CD4-positive, CD25-positive, alpha-beta regulatory T cell (primary cell): ENCODE data around the gene ZNF474. TPM values are rescaled to one million over a fixed set of nuclear protein-coding genes. Genes with fewer than 3 reads are reported as not detected.

ENCODE experiments used
- ATAC-seq, 2 donors: fragments of 150-1000 bp; cut with Tn5 transposase; one replicate each; pipeline ENCODE4 v1.10.0; 2021; ENCODE audit warnings: low read depth in 2 of 2, moderate number of reproducible peaks in 2 of 2, moderate library complexity in 1 of 2
- DNase-seq, 3 donors: peaks; one replicate each; pipeline versions ENCODE4 v3.0.0 to v3.0.0-alpha.2; 2012 to 2022; ENCODE audit warnings: mixed read lengths in 1 of 3
- H3K27ac ChIP-seq: one replicate; pipeline ENCODE4 v1.7.0; 2013; ENCODE audit warnings: mild to moderate bottlenecking, low read length; ENCODE audit not compliant: insufficient read depth, poor library complexity, severe bottlenecking
- H3K27me3 ChIP-seq: one replicate; pipeline ENCODE4 v1.7.0; 2013; ENCODE audit warnings: low read length; ENCODE audit not compliant: control insufficient read depth, insufficient read depth
- H3K36me3 ChIP-seq: one replicate; pipeline ENCODE4 v1.7.0; 2013; ENCODE audit warnings: mild to moderate bottlenecking, low read length, moderate library complexity; ENCODE audit not compliant: control insufficient read depth, insufficient read depth
- H3K4me1 ChIP-seq: 2 replicates; pipeline ENCODE4 v1.7.0; 2013; ENCODE audit warnings: mild to moderate bottlenecking, low read length; ENCODE audit not compliant: insufficient read depth, control insufficient read depth, poor library complexity, severe bottlenecking
- H3K4me3 ChIP-seq: one replicate; pipeline ENCODE4 v1.7.0; 2013; ENCODE audit warnings: low read depth, mild to moderate bottlenecking, low read length, moderate library complexity
- H3K9me3 ChIP-seq, 2 experiments: 1 replicate in 1 of 2; 2 replicates in 1 of 2; pipeline ENCODE4 v1.7.0; 2013; ENCODE audit warnings: low read length in 2 of 2, mild to moderate bottlenecking in 1 of 2, moderate library complexity in 1 of 2; ENCODE audit not compliant: control insufficient read depth in 2 of 2
- H3K27ac Mint-ChIP-seq, 3 donors: one replicate each; pipeline ENCODE4 v1.8.0; 2020 to 2022; ENCODE audit warnings: mild to moderate bottlenecking in 3 of 3, mixed read lengths in 3 of 3, moderate library complexity in 2 of 3
- H3K27me3 Mint-ChIP-seq: one replicate; pipeline ENCODE4 v1.8.0; 2022; ENCODE audit warnings: mild to moderate bottlenecking, mixed read lengths
- H3K36me3 Mint-ChIP-seq: one replicate; pipeline ENCODE4 v1.8.0; 2020; ENCODE audit warnings: mixed read lengths
- H3K4me1 Mint-ChIP-seq, 4 donors: one replicate each; pipeline ENCODE4 v1.8.0; 2020 to 2022; ENCODE audit warnings: mixed read lengths in 4 of 4, mild to moderate bottlenecking in 1 of 4
- H3K4me3 Mint-ChIP-seq, 4 donors: one replicate each; pipeline ENCODE4 v1.8.0; 2020 to 2022; ENCODE audit warnings: mild to moderate bottlenecking in 4 of 4, mixed read lengths in 4 of 4, moderate library complexity in 3 of 4
- H3K9me3 Mint-ChIP-seq, 7 donors: one replicate each; pipeline ENCODE4 v1.8.0; 2020 to 2022; ENCODE audit warnings: mixed read lengths in 7 of 7, mild to moderate bottlenecking in 3 of 7, moderate library complexity in 2 of 7
- polyA plus RNA-seq, 4 donors: library from polyadenylated mRNA; unstranded; fragments of 300-500 nt; fragmentation: Illumina TruSeq; gene quantifications; one replicate each; pipeline ENCODE4 v1.2.3, GENCODE V29; 2021
- total RNA-seq: library from RNA; stranded (reverse); gene quantifications from one replicate; pipeline ENCODE4 v1.2.3, GENCODE V29; 2022

The ZNF474 gene
- total and polyA plus RNA-seq, 5 donors from 2014 or later: 0.14 to 0.20 TPM; not detected in 3

GRCh38 chr5:122170620-122171019 lies 41.3 kb downstream of the ZNF474 start:
- DNase-seq (no peak), ATAC-seq (no peak)
- no peak overlapping the region for H3K27ac Mint-ChIP-seq
- H3K4me1 Mint-ChIP-seq: no peaks in the 10 kb centered on the region
- peaks cover 0 to 5% (median 0%) of the 10 kb centered on the region in 7 donors for H3K9me3 Mint-ChIP-seq
- Histone ChIP-seq H3K27ac (no peak overlapping the region), H3K4me3 (no peak overlapping the region), H3K9me3 (no peaks in the 10 kb centered on the region), H3K36me3 (no peaks in the 10 kb centered on the region), H3K27me3 (no peaks in the 10 kb centered on the region), H3K4me1 (no peaks in the 10 kb centered on the region)
- H3K4me3 Mint-ChIP-seq: no peak overlapping the region
- no peaks in the 10 kb centered on the region for H3K27me3 Mint-ChIP-seq
- no peaks in the 10 kb centered on the region for H3K36me3 Mint-ChIP-seq

- Mint-ChIP-seq H3K9me3 (peaks cover 0 to 5% (median 0%) of the 10 kb centered on the region in 7 donors), H3K4me1 (no peaks in the 10 kb centered on the region), H3K4me3 (no peak overlapping the region), H3K36me3 (no peaks in the 10 kb centered on the region), H3K27ac (no peak overlapping the region), H3K27me3 (no peaks in the 10 kb centered on the region)
- Histone ChIP-seq H3K27me3 (no peaks in the 10 kb centered on the region), H3K9me3 (no peaks in the 10 kb centered on the region), H3K4me1 (no peaks in the 10 kb centered on the region), H3K4me3 (no peak overlapping the region), H3K27ac (no peak overlapping the region), H3K36me3 (no peaks in the 10 kb centered on the region)
- DNase-seq: no peak
- no peak for ATAC-seq
Observed at GRCh38 chr5:122172207-122172606, 42.9 kb downstream of the ZNF474 start.

- H3K9me3 ChIP-seq: no peaks in the 10 kb centered on the region
- no peak overlapping the region for H3K4me3 ChIP-seq
- H3K4me1 Mint-ChIP-seq: no peaks in the 10 kb centered on the region
- no peaks in the 10 kb centered on the region for H3K27me3 Mint-ChIP-seq
- peaks cover 0 to 5% (median 0%) of the 10 kb centered on the region in 7 donors for H3K9me3 Mint-ChIP-seq
- H3K36me3 ChIP-seq: no peaks in the 10 kb centered on the region
- no peaks in the 10 kb centered on the region for H3K4me1 ChIP-seq
- DNase-seq: no peak
- no peaks in the 10 kb centered on the region for H3K27me3 ChIP-seq
- no peak overlapping the region for H3K4me3 Mint-ChIP-seq
- no peaks in the 10 kb centered on the region for H3K36me3 Mint-ChIP-seq
- no peak for ATAC-seq
- H3K27ac Mint-ChIP-seq: no peak overlapping the region
- H3K27ac ChIP-seq: no peak overlapping the region
Observed at GRCh38 chr5:122173474-122174415, 44.4 kb downstream of the ZNF474 start.

GRCh38 chr5:122175091-122175490 lies 45.7 kb downstream of the ZNF474 start:
- Mint-ChIP-seq H3K4me3 (no peak overlapping the region), H3K27ac (no peak overlapping the region), H3K9me3 (peaks cover 0 to 3% (median 0%) of the 10 kb centered on the region in 7 donors), H3K27me3 (no peaks in the 10 kb centered on the region), H3K4me1 (no peaks in the 10 kb centered on the region), H3K36me3 (no peaks in the 10 kb centered on the region)
- no peaks in the 10 kb centered on the region for H3K4me1 ChIP-seq
- no peak for DNase-seq
- ATAC-seq: no peak
- H3K27ac ChIP-seq: no peak overlapping the region
- no peaks in the 10 kb centered on the region for H3K9me3 ChIP-seq
- H3K36me3 ChIP-seq: no peaks in the 10 kb centered on the region
- no peaks in the 10 kb centered on the region for H3K27me3 ChIP-seq
- no peak overlapping the region for H3K4me3 ChIP-seq

GRCh38 chr5:122175852-122176251 lies 46.5 kb downstream of the ZNF474 start:
- H3K27ac Mint-ChIP-seq: no peak overlapping the region

GRCh38 chr5:122177161-122177560 lies 47.8 kb downstream of the ZNF474 start:
- peaks cover 0 to 2% (median 0%) of the 10 kb centered on the region in 7 donors for H3K9me3 Mint-ChIP-seq
- Histone ChIP-seq H3K9me3 (no peaks in the 10 kb centered on the region), H3K4me1 (no peaks in the 10 kb centered on the region), H3K27me3 (no peaks in the 10 kb centered on the region), H3K27ac (no peak overlapping the region), H3K36me3 (no peaks in the 10 kb centered on the region), H3K4me3 (no peak overlapping the region)
- no peaks in the 10 kb centered on the region for H3K4me1 Mint-ChIP-seq
- no peak overlapping the region for H3K27ac Mint-ChIP-seq
- H3K27me3 Mint-ChIP-seq: no peaks in the 10 kb centered on the region
- no peak for DNase-seq
- no peaks in the 10 kb centered on the region for H3K36me3 Mint-ChIP-seq
- no peak for ATAC-seq
- no peak overlapping the region for H3K4me3 Mint-ChIP-seq

More at GRCh38 chr5:122175852-122176251, 46.5 kb downstream of the ZNF474 start:
- Mint-ChIP-seq H3K36me3 (no peaks in the 10 kb centered on the region), H3K4me1 (no peaks in the 10 kb centered on the region), H3K4me3 (no peak overlapping the region), H3K9me3 (peaks cover 0 to 3% (median 0%) of the 10 kb centered on the region in 7 donors), H3K27me3 (no peaks in the 10 kb centered on the region)
- Histone ChIP-seq H3K9me3 (no peaks in the 10 kb centered on the region), H3K27me3 (no peaks in the 10 kb centered on the region), H3K4me3 (no peak overlapping the region), H3K27ac (no peak overlapping the region), H3K36me3 (no peaks in the 10 kb centered on the region), H3K4me1 (no peaks in the 10 kb centered on the region)
- DNase-seq (no peak), ATAC-seq (no peak)

GRCh38 chr5:122179701-122180100 lies 50.4 kb downstream of the ZNF474 start:
- H3K27ac Mint-ChIP-seq: no peak overlapping the region
- no peaks in the 10 kb centered on the region for H3K27me3 Mint-ChIP-seq
- H3K27ac ChIP-seq: no peak overlapping the region
- ATAC-seq (no peak), DNase-seq (no peak)
- H3K27me3 ChIP-seq: no peaks in the 10 kb centered on the region
- H3K9me3 Mint-ChIP-seq: peaks cover 0 to 2% (median 0%) of the 10 kb centered on the region in 7 donors
- no peak overlapping the region for H3K4me3 Mint-ChIP-seq
- H3K4me1 ChIP-seq: no peaks in the 10 kb centered on the region
- no peaks in the 10 kb centered on the region for H3K4me1 Mint-ChIP-seq
- H3K9me3 ChIP-seq: no peaks in the 10 kb centered on the region
- no peaks in the 10 kb centered on the region for H3K36me3 ChIP-seq
- no peaks in the 10 kb centered on the region for H3K36me3 Mint-ChIP-seq
- H3K4me3 ChIP-seq: no peak overlapping the region
